GM03348 (cell line): Measurements from ENCODE around the gene RALGAPA2.

ENCODE experiments used
- DNase-seq: peaks from one replicate; pipeline ENCODE4 v3.0.0; 2012; ENCODE audit warnings: low spot score

Gene RALGAPA2

DNA sequence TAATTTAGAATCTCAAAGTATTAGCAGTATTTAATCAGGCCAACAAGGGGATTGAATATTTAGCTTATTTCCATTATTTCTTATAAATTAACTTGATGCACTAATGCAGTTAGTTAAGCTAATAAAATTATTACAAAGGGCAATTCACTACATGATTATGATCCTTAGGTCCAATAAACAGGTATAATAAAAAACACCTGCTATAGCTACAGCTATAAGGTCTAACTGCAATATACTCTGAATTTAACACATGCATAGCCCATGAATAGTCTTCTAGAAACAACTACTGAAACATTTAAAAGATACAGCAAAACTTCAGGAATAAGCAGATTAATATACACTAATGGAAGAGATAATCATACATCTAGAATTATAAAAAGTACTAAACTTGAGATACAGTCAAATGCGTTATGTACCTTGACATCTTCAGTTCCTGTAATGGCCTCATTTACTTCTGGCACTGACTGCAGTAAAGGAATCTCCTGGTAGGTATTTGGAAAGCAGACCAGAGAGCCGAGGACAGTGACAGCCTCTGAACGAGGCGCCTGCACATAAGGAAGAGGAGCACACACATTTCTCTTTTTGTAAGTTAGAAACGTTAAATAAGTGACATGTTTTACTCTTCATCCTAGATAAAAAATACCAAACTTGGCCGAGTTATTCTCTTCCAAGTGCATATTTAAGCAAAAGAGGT lies 176.1 kb downstream of the RALGAPA2 start:
- no peak for DNase-seq

- no peak for DNase-seq
Measured at GRCh38 chr20:20535051-20535450, 177.4 kb downstream of the RALGAPA2 start.

GRCh38 chr20:20531283-20531682 lies 181.2 kb downstream of the RALGAPA2 start:
- DNase-seq, result no peak

- no peak for DNase-seq
Measured at GRCh38 chr20:20530428-20531151, 181.9 kb downstream of the RALGAPA2 start.

- no peak for DNase-seq
Measured at GRCh38 chr20:20529597-20529996, 182.8 kb downstream of the RALGAPA2 start.

DNA sequence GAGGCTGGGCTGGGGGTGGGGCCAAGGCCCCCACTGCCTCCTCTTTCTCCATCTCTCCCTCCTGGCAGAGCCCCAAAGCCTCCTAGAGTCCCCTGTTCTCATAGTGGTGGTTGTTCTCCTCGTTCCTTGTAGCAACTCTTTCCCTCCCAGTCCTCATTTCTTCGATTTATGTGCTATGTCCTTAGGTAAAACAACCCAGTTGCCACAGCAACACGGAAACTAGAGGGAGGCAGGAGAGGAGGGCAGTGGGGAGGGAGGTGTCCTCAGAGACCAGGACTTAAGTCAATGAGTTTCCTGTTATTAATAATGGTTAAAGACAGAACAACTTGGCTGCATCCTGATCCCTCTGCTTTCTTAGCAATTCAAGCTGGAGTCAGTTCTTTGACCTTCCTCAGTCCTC lies 183.6 kb downstream of the RALGAPA2 start:
- no peak for DNase-seq

GRCh38 chr20:20527661-20528060 lies 184.8 kb downstream of the RALGAPA2 start:
- DNase-seq, result no peak

- no peak for DNase-seq
Measured at GRCh38 chr20:20525756-20526155, 186.7 kb downstream of the RALGAPA2 start.

DNA sequence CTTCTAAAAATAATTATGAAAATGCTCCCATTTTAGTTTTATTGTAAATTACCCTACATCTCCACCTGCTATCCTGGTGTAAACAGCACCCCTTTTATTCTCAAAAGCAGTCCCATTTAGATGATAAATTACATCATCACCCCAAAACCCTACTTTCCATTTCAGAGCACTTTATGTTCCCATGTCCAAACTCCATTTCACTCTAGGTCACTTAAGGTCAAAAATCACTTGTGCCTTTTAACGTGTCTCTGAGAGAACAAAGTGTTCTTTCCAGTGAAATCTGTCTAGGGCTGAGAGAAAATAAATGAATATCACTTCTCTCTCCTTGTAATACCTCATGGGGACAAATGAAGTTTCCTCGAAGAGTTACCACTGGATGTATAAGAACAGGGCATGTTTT lies 187.2 kb downstream of the RALGAPA2 start:
- DNase-seq, result no peak

- no peak for DNase-seq
Measured at GRCh38 chr20:20524756-20525155, 187.7 kb downstream of the RALGAPA2 start.

GRCh38 chr20:20521736-20522135 lies 190.7 kb downstream of the RALGAPA2 start:
- DNase-seq, result no peak

GRCh38 chr20:20520776-20521175 lies 191.7 kb downstream of the RALGAPA2 start:
- DNase-seq, result peak; percentile 24

DNA sequence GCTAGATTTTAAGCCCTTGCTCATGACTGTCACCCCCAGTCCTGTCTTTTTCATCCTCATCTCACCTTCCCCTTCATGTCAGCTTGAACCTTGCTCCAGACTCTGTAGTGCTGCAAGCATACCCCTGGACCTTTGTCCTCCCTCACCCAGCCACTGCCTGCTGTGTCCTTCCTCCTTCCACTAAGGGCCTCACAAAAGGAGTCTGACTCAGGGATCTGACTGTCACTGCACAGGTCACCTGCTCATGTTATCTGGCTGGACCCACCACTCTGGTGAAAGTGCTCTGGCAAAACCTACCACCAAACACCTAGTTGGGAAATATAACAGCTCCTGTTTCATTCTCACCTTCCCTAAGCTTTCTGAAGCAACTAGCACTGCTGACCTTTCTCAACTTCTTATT lies 193.2 kb downstream of the RALGAPA2 start:
- DNase-seq, result no peak

GRCh38 chr20:20518263-20518662 lies 194.2 kb downstream of the RALGAPA2 start:
- no peak for DNase-seq

DNA sequence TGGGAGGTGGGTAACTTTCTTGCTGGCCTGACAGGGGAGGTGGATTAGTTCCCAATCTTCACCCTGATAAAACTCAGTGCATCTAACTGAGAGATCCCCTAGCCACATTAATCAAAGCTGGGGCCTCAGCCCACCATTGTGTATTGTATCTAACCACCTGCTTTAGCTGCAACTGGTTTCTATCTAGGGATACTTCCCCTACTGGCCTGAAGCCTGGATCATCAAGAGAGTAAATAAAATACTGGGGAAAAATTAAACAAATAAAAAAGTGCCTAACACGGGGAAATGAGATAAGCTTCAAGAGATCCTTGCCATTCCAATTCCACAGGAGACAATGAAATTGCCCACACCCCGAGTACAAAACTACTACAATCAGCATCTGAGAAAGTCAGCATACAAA lies 195.1 kb downstream of the RALGAPA2 start:
- DNase-seq, result no peak

DNA sequence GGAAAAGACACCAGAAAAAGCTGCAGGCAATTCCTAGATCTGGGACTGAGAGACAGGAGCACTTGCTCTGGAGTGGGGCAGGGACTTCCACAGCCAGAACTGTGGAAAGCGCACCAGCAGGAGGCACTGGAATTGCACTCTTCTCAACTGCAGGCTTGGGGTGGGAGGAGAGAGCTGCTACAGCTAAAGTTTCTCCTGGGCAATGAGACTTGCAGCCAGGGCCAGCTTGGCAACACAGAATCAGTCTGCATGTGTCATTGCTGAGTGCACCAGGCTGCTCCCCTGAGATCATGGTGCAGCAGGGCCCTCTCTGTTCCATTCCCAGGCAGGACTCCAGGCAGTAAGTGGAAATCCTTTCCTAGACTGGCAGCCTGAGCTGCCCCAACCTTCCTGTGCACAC lies 198.7 kb downstream of the RALGAPA2 start:
- DNase-seq, result no peak

GRCh38 chr20:20505554-20505953 lies 206.9 kb downstream of the RALGAPA2 start:
- DNase-seq, result no peak

- no peak for DNase-seq
Measured at GRCh38 chr20:20503777-20504530, 208.5 kb downstream of the RALGAPA2 start.

DNA sequence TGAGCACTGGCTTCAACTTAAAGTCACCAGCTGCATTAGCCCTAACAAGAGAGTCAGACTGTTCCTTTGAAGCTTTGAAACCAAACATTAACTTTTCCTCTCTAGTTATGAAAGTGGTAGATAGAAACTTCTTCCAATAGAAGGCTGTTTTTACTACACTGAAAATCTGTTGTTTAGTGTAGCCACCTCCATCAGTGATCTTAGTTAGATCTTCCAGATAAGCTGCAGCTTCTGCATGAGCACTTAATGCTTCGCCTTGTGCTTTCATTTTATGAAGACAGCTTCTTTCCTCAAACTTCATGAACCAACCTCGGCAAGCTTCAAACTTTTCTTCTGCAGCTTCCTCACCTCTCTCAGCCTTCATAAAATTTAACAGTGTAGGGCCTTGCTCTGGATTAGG lies 211.3 kb downstream of the RALGAPA2 start:
- DNase-seq, result no peak

DNA sequence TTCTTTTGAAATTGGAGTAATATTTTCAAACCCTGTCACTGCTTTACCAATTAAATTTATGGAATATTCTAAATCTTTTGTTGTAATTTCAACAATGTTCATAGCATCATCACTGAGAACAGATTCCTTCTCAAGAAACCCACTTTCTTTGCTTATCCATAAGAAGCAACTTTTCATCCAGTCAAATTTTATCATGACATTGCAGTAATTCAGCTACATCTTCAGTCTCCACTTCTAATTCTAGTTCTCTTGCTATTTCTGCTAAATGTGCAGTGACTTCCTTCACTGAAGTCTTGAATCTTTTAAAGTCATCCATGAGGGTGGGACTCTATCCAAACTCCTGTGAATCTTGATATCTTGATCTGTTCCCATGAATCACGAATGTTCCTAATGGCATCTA lies 212.1 kb downstream of the RALGAPA2 start:
- no peak for DNase-seq

DNA sequence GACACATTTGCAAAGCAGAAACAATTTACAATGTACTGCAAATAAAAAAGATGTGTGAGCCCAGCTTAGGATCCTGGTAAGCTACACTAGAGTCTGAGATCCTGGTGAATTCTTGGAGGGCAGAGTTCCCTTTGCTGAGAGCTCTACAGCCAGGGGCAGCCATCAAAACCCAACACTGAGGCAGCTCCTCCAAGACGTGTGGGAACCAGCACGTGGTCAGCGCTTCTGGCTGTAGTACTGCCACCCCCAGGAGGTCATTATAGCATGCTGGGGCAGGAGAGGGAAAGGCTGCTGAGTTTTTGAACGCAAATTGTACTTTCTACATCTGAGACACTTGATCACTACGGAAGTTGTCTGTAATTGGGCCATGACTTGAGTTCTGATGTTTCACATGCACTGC lies 213.0 kb downstream of the RALGAPA2 start:
- no peak for DNase-seq

DNA sequence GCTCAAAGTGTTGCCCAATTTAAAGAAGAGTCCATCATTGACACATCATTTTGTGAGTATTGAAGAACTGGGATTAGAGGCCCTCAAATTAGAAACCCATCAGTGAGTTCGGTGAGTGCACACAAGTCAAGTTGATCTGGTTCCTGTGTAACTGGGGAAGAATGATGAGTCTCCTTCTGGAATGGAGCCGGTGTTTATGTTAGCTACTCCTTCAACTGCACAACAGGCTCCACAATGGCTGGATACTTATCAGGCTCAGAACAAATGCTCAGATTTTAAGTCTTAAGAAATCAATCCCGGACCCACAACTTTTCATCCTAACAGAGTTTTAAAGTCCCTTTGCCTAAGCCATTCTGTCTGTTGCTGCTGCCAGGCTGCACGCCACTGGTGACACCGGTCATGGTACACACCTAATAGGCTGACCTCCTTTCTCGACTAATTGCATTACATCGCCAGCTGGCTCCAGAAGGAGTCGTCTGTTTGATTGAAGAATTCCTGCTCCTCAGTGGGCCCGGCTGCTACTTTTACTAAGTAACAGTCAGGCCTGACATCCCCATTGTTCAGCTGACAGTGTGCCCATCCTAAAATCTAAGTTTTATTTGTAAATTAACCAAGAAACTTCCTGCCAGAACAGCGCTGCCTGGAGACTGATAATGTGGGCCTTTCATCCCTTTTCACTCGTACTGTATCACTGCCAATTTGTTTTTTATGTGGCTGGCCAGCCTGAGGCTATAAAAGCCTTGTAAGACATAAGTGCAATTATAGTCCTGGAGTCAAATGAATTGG lies 214.2 kb downstream of the RALGAPA2 start:
- DNase-seq, result no peak
